NCI-H774 (cell line): ENCODE data around the gene SETBP1.

Source experiments
- DNase-seq: peaks from one replicate; lab custom pipeline; 2025; lab: John Stamatoyannopoulos, UW

The SETBP1 gene

GRCh38 chr18:44759925-44760342 is 79.2 kb downstream of the SETBP1 start:
- DNase-seq = no peak

GRCh38 chr18:44761812-44762211 is 81.1 kb downstream of the SETBP1 start:
- no peak for DNase-seq

GRCh38 chr18:44763327-44763726 is 82.6 kb downstream of the SETBP1 start:
- DNase-seq = no peak

GRCh38 chr18:44764863-44765262 is 84.2 kb downstream of the SETBP1 start:
- no peak for DNase-seq

- peak; percentile 17 for DNase-seq
Observed at GRCh38 chr18:44765456-44765855, 84.8 kb downstream of the SETBP1 start.

- no peak for DNase-seq
Observed at GRCh38 chr18:44766450-44766849, 85.8 kb downstream of the SETBP1 start.

GRCh38 chr18:44767807-44768206 is 87.1 kb downstream of the SETBP1 start:
- no peak for DNase-seq

- DNase-seq = no peak
Observed at GRCh38 chr18:44770641-44771040, 90.0 kb downstream of the SETBP1 start.

- no peak for DNase-seq
Observed at GRCh38 chr18:44771572-44771955, 90.9 kb downstream of the SETBP1 start.

- DNase-seq = no peak
Observed at GRCh38 chr18:44771956-44772917, 91.5 kb downstream of the SETBP1 start.

GRCh38 chr18:44773640-44774155 is 93.0 kb downstream of the SETBP1 start:
- no peak for DNase-seq

GRCh38 chr18:44774191-44774590 is 93.5 kb downstream of the SETBP1 start:
- no peak for DNase-seq

- no peak for DNase-seq
Observed at GRCh38 chr18:44777457-44778192, 96.9 kb downstream of the SETBP1 start.

- no peak for DNase-seq
Observed at GRCh38 chr18:44778788-44779187, 98.1 kb downstream of the SETBP1 start.

- DNase-seq = no peak
Observed at GRCh38 chr18:44779753-44780292, 99.1 kb downstream of the SETBP1 start.

GRCh38 chr18:44781886-44782285 is 101.2 kb downstream of the SETBP1 start:
- no peak for DNase-seq

GRCh38 chr18:44782617-44783016 is 101.9 kb downstream of the SETBP1 start:
- DNase-seq = no peak

- no peak for DNase-seq
Observed at GRCh38 chr18:44783371-44783770, 102.7 kb downstream of the SETBP1 start.

- DNase-seq = no peak
Observed at GRCh38 chr18:44786257-44786656, 105.6 kb downstream of the SETBP1 start.

- no peak for DNase-seq
Observed at GRCh38 chr18:44786688-44787087, 106.0 kb downstream of the SETBP1 start.

- no peak for DNase-seq
Observed at GRCh38 chr18:44788334-44788733, 107.6 kb downstream of the SETBP1 start.

GRCh38 chr18:44789710-44790109 is 109.0 kb downstream of the SETBP1 start:
- no peak for DNase-seq

GRCh38 chr18:44790860-44791259 is 110.2 kb downstream of the SETBP1 start:
- DNase-seq = no peak
